IMR-90 (cell line): ENCODE data around the gene CCDC30. TPM values are rescaled to one million over a fixed set of nuclear protein-coding genes. Genes with fewer than 3 reads are reported as not detected.

Source experiments
- ATAC-seq: fragments of 200-7000 bp; cut with Tn5 transposase; 2 replicates; pipeline ENCODE4 v1.9.1; 2020; ENCODE audit warnings: low read depth, mild to moderate bottlenecking, moderate library complexity
- BruUV-seq: library from RNA; stranded (reverse); fragments of 400-500 nt; replicated peaks from 2 replicates; lab custom pipeline; 2021; lab: Mats Ljungman, UMichigan
- CTCF ChIA-PET: fragments of 300-600 bp; formaldehyde crosslinking; extraction: SDS; loops from one replicate; lab custom pipeline; 2021; ENCODE audit warnings: antibody characterized with exemption; lab: Yijun Ruan, JAX
- POLR2A ChIA-PET: fragments of 300-600 bp; sonication (Branson Sonifier 250); formaldehyde crosslinking; loops from one replicate; lab custom pipeline; 2022; ENCODE audit warnings: antibody characterized with exemption; ENCODE audit not compliant: unreplicated experiment; lab: Charles Lee
- DNase-seq: peaks from one replicate; pipeline ENCODE4 v3.0.0; 2013
- H2AFZ ChIP-seq: replicated peaks from 2 replicates; pipeline ENCODE3; 2013; ENCODE audit warnings: low read length, mild to moderate bottlenecking; ENCODE audit not compliant: poor library complexity
- H2AK5ac ChIP-seq: 2 replicates; pipeline ENCODE4 v1.6.1; 2013; ENCODE audit warnings: low read depth, low read length, inconsistent platforms
- H2AK9ac ChIP-seq: replicated peaks from 2 replicates; pipeline ENCODE3; 2013; ENCODE audit warnings: mild to moderate bottlenecking, low read depth, low read length, moderate library complexity; ENCODE audit not compliant: poor library complexity
- H2BK120ac ChIP-seq: 2 replicates; pipeline ENCODE4 v1.6.1; 2013; ENCODE audit warnings: low read depth, low read length, inconsistent platforms
- H2BK15ac ChIP-seq: 3 replicates; pipeline ENCODE4 v1.6.1; 2013; ENCODE audit warnings: low read depth, low read length, inconsistent platforms
- H2BK20ac ChIP-seq: 2 replicates; pipeline ENCODE4 v1.6.1; 2013; ENCODE audit warnings: low read depth, mild to moderate bottlenecking, inconsistent platforms, low read length, moderate library complexity
- H2BK5ac ChIP-seq: 2 replicates; pipeline ENCODE4 v1.6.1; 2013; ENCODE audit warnings: mild to moderate bottlenecking, low read depth, low read length, inconsistent platforms; ENCODE audit not compliant: poor library complexity, severe bottlenecking
- H3K14ac ChIP-seq: replicated peaks from 2 replicates; pipeline ENCODE4 v1.6.1; 2013; ENCODE audit warnings: low read depth, low read length, inconsistent platforms
- H3K18ac ChIP-seq: 2 replicates; pipeline ENCODE4 v1.6.1; 2013; ENCODE audit warnings: low read depth, low read length, control low read depth
- H3K23ac ChIP-seq: 2 replicates; pipeline ENCODE4 v1.6.1; 2013; ENCODE audit warnings: low read depth, low read length, inconsistent platforms
- H3K27ac ChIP-seq: 2 replicates; pipeline ENCODE4 v1.5.1; 2013; ENCODE audit warnings: mild to moderate bottlenecking, control low read depth, low read length; ENCODE audit not compliant: insufficient read depth
- H3K27me3 ChIP-seq: 2 replicates; pipeline ENCODE4 v1.6.1; 2013; ENCODE audit warnings: low read length; ENCODE audit not compliant: control insufficient read depth, insufficient read depth
- H3K36me3 ChIP-seq: 2 replicates; pipeline ENCODE4 v1.6.1; 2013; ENCODE audit warnings: low read length, mixed read lengths; ENCODE audit not compliant: control insufficient read depth, insufficient read depth
- H3K4ac ChIP-seq: 2 replicates; pipeline ENCODE4 v1.6.1; 2013; ENCODE audit warnings: low read depth, low read length, inconsistent platforms
- H3K4me1 ChIP-seq: 2 replicates; pipeline ENCODE4 v1.6.1; 2013; ENCODE audit warnings: low read length, mixed read lengths; ENCODE audit not compliant: control insufficient read depth, insufficient read depth
- H3K4me2 ChIP-seq: 2 replicates; pipeline ENCODE4 v1.6.1; 2013; ENCODE audit warnings: low read depth, mild to moderate bottlenecking, control low read depth, low read length, moderate library complexity
- H3K4me3 ChIP-seq: 2 replicates; pipeline ENCODE4 v1.5.1; 2013; ENCODE audit warnings: low read depth, mild to moderate bottlenecking, control low read depth, low read length, moderate library complexity; ENCODE audit not compliant: insufficient read depth
- H3K56ac ChIP-seq: 2 replicates; pipeline ENCODE4 v1.6.1; 2013; ENCODE audit warnings: low read length, inconsistent platforms; ENCODE audit not compliant: insufficient read depth; ENCODE audit errors: extremely low read depth
- H3K79me1 ChIP-seq, 2 experiments: 2 replicates each; pipeline ENCODE4 v1.6.1; 2013; ENCODE audit warnings: low read length in 2 of 2, inconsistent platforms in 1 of 2, low read depth in 1 of 2
- H3K9ac ChIP-seq: 2 replicates; pipeline ENCODE4 v1.6.1; 2013; ENCODE audit warnings: low read depth, low read length, control low read depth
- H3K9me1 ChIP-seq: 2 replicates; pipeline ENCODE4 v1.6.1; 2013; ENCODE audit warnings: low read length, inconsistent platforms; ENCODE audit not compliant: insufficient read depth
- H3K9me3 ChIP-seq: 2 replicates; pipeline ENCODE4 v1.6.1; 2013; ENCODE audit warnings: low read length; ENCODE audit not compliant: control insufficient read depth, insufficient read depth
- H4K20me1 ChIP-seq: 2 replicates; pipeline ENCODE4 v1.6.1; 2013; ENCODE audit warnings: low read length, inconsistent platforms; ENCODE audit not compliant: insufficient read depth
- H4K5ac ChIP-seq: 2 replicates; pipeline ENCODE4 v1.6.1; 2013; ENCODE audit warnings: mild to moderate bottlenecking, low read depth, low read length, control low read depth
- H4K8ac ChIP-seq, 2 experiments: 2 replicates each; pipeline ENCODE4 v1.6.1; 2013; ENCODE audit warnings: low read depth in 2 of 2, low read length in 2 of 2, control low read depth in 1 of 2, inconsistent platforms in 1 of 2
- H4K91ac ChIP-seq: 2 replicates; pipeline ENCODE4 v1.6.1; 2013; ENCODE audit warnings: low read depth, low read length, inconsistent platforms; ENCODE audit not compliant: insufficient read depth
- MAFK ChIP-seq: IDR thresholded peaks from 2 replicates; pipeline ENCODE4 v1.6.1; 2012; ENCODE audit warnings: low read depth, low read length, improper control_type of control experiment
- WGBS, 2 experiments: methylation state at CpG; one replicate each; pipeline versions ENCODE4 v1.1.5 to v1.1.7; 2013; ENCODE audit warnings: missing lambda C conversion rate in 2 of 2; ENCODE audit not compliant: insufficient read length in 1 of 2; ENCODE audit errors: extremely low coverage in 2 of 2; 5-methylcytosine and 5-hydroxymethylcytosine counted together
- dilution Hi-C: fragments of 300-500 bp; cut with HindIII; formaldehyde crosslinking; loops from one replicate; pipeline ENCODE4 v1.14.3; 2018; ENCODE audit warnings: low sequenced_read_pairs; ENCODE audit not compliant: unreplicated experiment
- in situ Hi-C: fragments of 300-500 bp; cut with MboI; formaldehyde crosslinking; loops from 3 replicates; pipeline ENCODE4 v1.14.3; 2019; ENCODE audit warnings: low sequenced_read_pairs, inconsistent platforms, mixed read lengths
- intact Hi-C: fragments of 100-400 bp; cut with micrococcal nuclease; formaldehyde crosslinking; loops from 2 replicates; pipeline ENCODE4 v1.10.0; 2022
- polyA plus RNA-seq, 3 experiments: library from polyadenylated mRNA; depleted of rRNA; stranded (reverse); fragments of >200 nt; gene quantifications; 2 replicates each; pipeline ENCODE4 v1.2.3, GENCODE V29; 2012; ENCODE audit warnings: low replicate concordance in 1 of 3
- total RNA-seq: library from RNA; depleted of rRNA; stranded (reverse); fragments of >200 nt; gene quantifications from 2 replicates; pipeline ENCODE4 v1.2.3, GENCODE V29; 2012

The CCDC30 gene
- total and polyA plus RNA-seq, 2 of the 4 experiments (the other 2 are of a cell fraction), result 0.14 to 0.18 TPM

DNA sequence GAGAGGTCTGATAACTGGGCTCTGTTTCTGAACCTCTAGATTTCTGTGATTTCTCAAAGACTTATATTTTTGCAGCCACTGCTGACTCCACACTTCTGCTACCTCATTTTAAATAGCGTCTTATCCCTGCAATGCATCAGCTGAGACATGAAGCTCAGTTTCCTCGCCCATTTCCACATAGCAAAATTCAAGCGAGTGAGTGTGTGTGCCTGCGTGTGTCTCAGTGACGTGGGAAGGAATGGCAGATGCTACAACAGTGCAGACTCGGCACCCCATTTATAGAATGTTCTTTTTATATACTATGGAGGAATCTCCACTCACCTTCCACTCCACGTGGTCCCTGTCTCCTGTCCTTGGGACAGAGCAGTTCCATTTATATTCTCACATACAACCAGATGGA, 43.0 kb upstream of the CCDC30 start:
- no peak overlapping the region for H2BK20ac ChIP-seq
- no peak overlapping the region for H3K18ac ChIP-seq
- peaks cover 41% of the 10 kb centered on the region for H3K27me3 ChIP-seq
- DNase-seq (no peak), ATAC-seq (no peak)
- BruUV-seq, result no TSS peak
- CTCF ChIA-PET, result no interaction called here
- intact Hi-C loops, result no loop called here
- no peak overlapping the region for H4K8ac ChIP-seq
- H3K4me3 ChIP-seq, result no peak overlapping the region
- H3K4ac ChIP-seq, result no peak overlapping the region
- no peak overlapping the region for H2AFZ ChIP-seq
- no peak overlapping the region for H4K91ac ChIP-seq
- H4K5ac ChIP-seq, result no peak overlapping the region
- in situ Hi-C loops, result no loop called here
- peaks cover 3% of the 10 kb centered on the region; the same call in 1 of the 2 replicates for H3K4me1 ChIP-seq
- no peaks in the 10 kb centered on the region for H3K9me1 ChIP-seq
- TF ChIP-seq MAFK, result no peak
- POLR2A ChIA-PET, result interaction anchor here (0.6 kb wide), 1 partner anchor 952 kb away, joined by 14 read pairs; no protein-coding TSS in a partner anchor
- no peak overlapping the region for H2AK9ac ChIP-seq
- no peaks in the 10 kb centered on the region for H4K20me1 ChIP-seq
- no peaks in the 10 kb centered on the region for H3K36me3 ChIP-seq
- H3K9ac ChIP-seq, result no peak overlapping the region
- no peak overlapping the region for H3K4me2 ChIP-seq
- H3K9me3 ChIP-seq, result no peaks in the 10 kb centered on the region
- no peak overlapping the region for H2BK15ac ChIP-seq
- no peak overlapping the region for H2AK5ac ChIP-seq
- no peak overlapping the region for H3K56ac ChIP-seq
- no peaks in the 10 kb centered on the region for H3K79me1 ChIP-seq
- H3K23ac ChIP-seq, result no peak overlapping the region
- no peak overlapping the region for H3K14ac ChIP-seq
- H2BK5ac ChIP-seq, result no peak overlapping the region
- 29% methylated on average over 1 of the region's 7 CpGs; no CpG with 5 or more reads in 1 of the 2 experiments for WGBS, 2 experiments
- no peak overlapping the region for H2BK120ac ChIP-seq
- dilution Hi-C loops, result no loop called here
- H3K27ac ChIP-seq, result no peak overlapping the region
